HepG2 (cell line): Measurements from ENCODE around the gene GPR162. TPM values are rescaled to one million over a fixed set of nuclear protein-coding genes. Genes with fewer than 3 reads are reported as not detected.
A peak's percentile ranks its signal among the peaks of the same experiment; 100 is the strongest.

Source experiments
- ARID5B ChIP-seq: IDR thresholded peaks from 2 replicates; pipeline ENCODE4 v1.4.0; 2020; ENCODE audit warnings: mild to moderate bottlenecking, missing genetic modification reagents
- GPBP1L1 ChIP-seq: sonication (generic); formaldehyde crosslinking; IDR thresholded peaks from 2 replicates; pipeline ENCODE4 v1.5.0; 2020; ENCODE audit warnings: mild to moderate bottlenecking, missing genetic modification reagents
- HNF4A ChIP-seq: sonication (generic); formaldehyde crosslinking; IDR thresholded peaks from 2 replicates; pipeline ENCODE4 v1.4.0; 2020; ENCODE audit warnings: missing genetic modification reagents
- MTA1 ChIP-seq: sonication (generic); formaldehyde crosslinking; IDR thresholded peaks from 2 replicates; pipeline ENCODE4 v1.4.0; 2020; ENCODE audit warnings: missing genetic modification reagents, mild to moderate bottlenecking, borderline replicate concordance
- MTF1 ChIP-seq: sonication (generic); formaldehyde crosslinking; IDR thresholded peaks from 2 replicates; pipeline ENCODE4 v1.5.0; 2020; ENCODE audit warnings: missing genetic modification reagents
- PHF21A ChIP-seq: sonication (generic); formaldehyde crosslinking; IDR thresholded peaks from 2 replicates; pipeline ENCODE4 v1.5.0; 2020; ENCODE audit warnings: mild to moderate bottlenecking, missing genetic modification reagents
- RBFOX2 ChIP-seq: fragments of 200-400 bp; formaldehyde crosslinking; IDR thresholded peaks from 2 replicates; pipeline ENCODE4 v1.6.1; 2017; ENCODE audit warnings: low read depth, mild to moderate bottlenecking, low read length
- SOX13 ChIP-seq, 3 experiments: fragments of 450-650 bp in 1 of 3; sonication (generic) in 1 of 3; formaldehyde crosslinking in 1 of 3; IDR thresholded peaks in 2 of 3; conservative IDR thresholded peaks in 1 of 3; 2 replicates each; pipeline versions ENCODE4 v1.5.0 to v1.6.1; 2016 to 2020; ENCODE audit warnings: antibody characterized with exemption in 1 of 3, mild to moderate bottlenecking in 1 of 3, missing compliant biosample characterization in 1 of 3, missing genetic modification reagents in 1 of 3, moderate library complexity in 1 of 3
- SRSF4 ChIP-seq: fragments of 200-400 bp; formaldehyde crosslinking; IDR thresholded peaks from one replicate; pipeline ENCODE4 v1.6.1; 2018; ENCODE audit warnings: mild to moderate bottlenecking, low read depth, low read length, moderate library complexity; ENCODE audit not compliant: poor library complexity, severe bottlenecking
- ZNF335 ChIP-seq: sonication (generic); formaldehyde crosslinking; IDR thresholded peaks from 2 replicates; pipeline ENCODE4 v1.4.0; 2020; ENCODE audit warnings: missing genetic modification reagents
- ZNF607 ChIP-seq: sonication (generic); formaldehyde crosslinking; IDR thresholded peaks from 2 replicates; pipeline ENCODE4 v1.5.1; 2020; ENCODE audit warnings: missing genetic modification reagents, mild to moderate bottlenecking, borderline replicate concordance
- ZNF670 ChIP-seq: sonication (generic); formaldehyde crosslinking; IDR thresholded peaks from 2 replicates; pipeline ENCODE4 v1.8.0; 2022; ENCODE audit warnings: mild to moderate bottlenecking, missing genetic modification reagents, borderline replicate concordance
- ZSCAN31 ChIP-seq: sonication (generic); formaldehyde crosslinking; IDR thresholded peaks from 2 replicates; pipeline ENCODE4 v1.5.0; 2020; ENCODE audit warnings: low read depth, mild to moderate bottlenecking, missing genetic modification reagents
- polyA plus RNA-seq, 8 experiments: library from polyadenylated mRNA; depleted of rRNA in 3 of 8; stranded (reverse) in 7 of 8; unstranded in 1 of 8; fragments of >200 nt; fragmentation: Illumina TruSeq in 4 of 8; extraction: Trizol in 4 of 8; gene quantifications; 2 replicates each; pipeline versions ENCODE4 v1.2.1 to v1.2.3, GENCODE V29; 2011 to 2016; ENCODE audit warnings: low read depth in 4 of 8, missing spikeins in 1 of 8, mixed read lengths in 1 of 8; ENCODE audit not compliant: insufficient read depth in 1 of 8
- total RNA-seq, 5 experiments: library from RNA; depleted of rRNA; stranded (reverse); fragments of >200 nt; fragmentation: Illumina TruSeq; extraction: Trizol; gene quantifications; 2 replicates each; pipeline ENCODE4 v1.2.3, GENCODE V29; 2016; ENCODE audit warnings: low read depth in 1 of 5
- TF ChIP-seq, protein P1 (sequence below): sonication (generic); formaldehyde crosslinking; IDR thresholded peaks from 2 replicates; pipeline ENCODE4 v1.5.1; 2020; ENCODE audit warnings: mild to moderate bottlenecking, missing genetic modification reagents, borderline replicate concordance
- TF ChIP-seq, protein P2 (sequence below): sonication (generic); formaldehyde crosslinking; IDR thresholded peaks from 2 replicates; pipeline ENCODE4 v1.5.1; 2020; ENCODE audit warnings: mild to moderate bottlenecking, missing genetic modification reagents, moderate library complexity

The GPR162 gene
- total and polyA plus RNA-seq, 2 of the 13 experiments (the other 11 are each of a cell fraction or from before 2014, with no cell fraction given) = 0.08 TPM; not detected in 1

- TF ChIP-seq PHF21A (CRISPR knock-in tag) (peak; percentile 67; the same call in 1 of the 2 replicates), ZNF335 (no peak), RBFOX2 (no peak), ZSCAN31 (CRISPR knock-in tag) (0 out of 2 replicates have a peak, but pooled peaks have one; percentile 10), ARID5B (CRISPR knock-in tag) (peak; percentile 36; the same call in 1 of the 2 replicates), MTF1 (CRISPR knock-in tag) (peak; percentile 88; the same call in 1 of the 2 replicates), HNF4A (CRISPR knock-in tag) (peak; percentile 89), SOX13 (IDR thresholded peaks at IDR 0.05) (peak; percentile 18; the same call in 1 of the 2 replicates), SOX13 (CRISPR knock-in tag; conservative IDR thresholded peaks at IDR 0.05 in 1 of 2, IDR thresholded peaks at IDR 0.05 in 1 of 2) (no peak), ZNF607 (CRISPR knock-in tag) (0 out of 2 replicates have a peak, but pooled peaks have one; percentile 8), ZNF670 (CRISPR knock-in tag) (no peak), SRSF4 (no peak), MTA1 (CRISPR knock-in tag) (peak; percentile 80), GPBP1L1 (CRISPR knock-in tag) (no peak)
- TF ChIP-seq, protein P1, sequence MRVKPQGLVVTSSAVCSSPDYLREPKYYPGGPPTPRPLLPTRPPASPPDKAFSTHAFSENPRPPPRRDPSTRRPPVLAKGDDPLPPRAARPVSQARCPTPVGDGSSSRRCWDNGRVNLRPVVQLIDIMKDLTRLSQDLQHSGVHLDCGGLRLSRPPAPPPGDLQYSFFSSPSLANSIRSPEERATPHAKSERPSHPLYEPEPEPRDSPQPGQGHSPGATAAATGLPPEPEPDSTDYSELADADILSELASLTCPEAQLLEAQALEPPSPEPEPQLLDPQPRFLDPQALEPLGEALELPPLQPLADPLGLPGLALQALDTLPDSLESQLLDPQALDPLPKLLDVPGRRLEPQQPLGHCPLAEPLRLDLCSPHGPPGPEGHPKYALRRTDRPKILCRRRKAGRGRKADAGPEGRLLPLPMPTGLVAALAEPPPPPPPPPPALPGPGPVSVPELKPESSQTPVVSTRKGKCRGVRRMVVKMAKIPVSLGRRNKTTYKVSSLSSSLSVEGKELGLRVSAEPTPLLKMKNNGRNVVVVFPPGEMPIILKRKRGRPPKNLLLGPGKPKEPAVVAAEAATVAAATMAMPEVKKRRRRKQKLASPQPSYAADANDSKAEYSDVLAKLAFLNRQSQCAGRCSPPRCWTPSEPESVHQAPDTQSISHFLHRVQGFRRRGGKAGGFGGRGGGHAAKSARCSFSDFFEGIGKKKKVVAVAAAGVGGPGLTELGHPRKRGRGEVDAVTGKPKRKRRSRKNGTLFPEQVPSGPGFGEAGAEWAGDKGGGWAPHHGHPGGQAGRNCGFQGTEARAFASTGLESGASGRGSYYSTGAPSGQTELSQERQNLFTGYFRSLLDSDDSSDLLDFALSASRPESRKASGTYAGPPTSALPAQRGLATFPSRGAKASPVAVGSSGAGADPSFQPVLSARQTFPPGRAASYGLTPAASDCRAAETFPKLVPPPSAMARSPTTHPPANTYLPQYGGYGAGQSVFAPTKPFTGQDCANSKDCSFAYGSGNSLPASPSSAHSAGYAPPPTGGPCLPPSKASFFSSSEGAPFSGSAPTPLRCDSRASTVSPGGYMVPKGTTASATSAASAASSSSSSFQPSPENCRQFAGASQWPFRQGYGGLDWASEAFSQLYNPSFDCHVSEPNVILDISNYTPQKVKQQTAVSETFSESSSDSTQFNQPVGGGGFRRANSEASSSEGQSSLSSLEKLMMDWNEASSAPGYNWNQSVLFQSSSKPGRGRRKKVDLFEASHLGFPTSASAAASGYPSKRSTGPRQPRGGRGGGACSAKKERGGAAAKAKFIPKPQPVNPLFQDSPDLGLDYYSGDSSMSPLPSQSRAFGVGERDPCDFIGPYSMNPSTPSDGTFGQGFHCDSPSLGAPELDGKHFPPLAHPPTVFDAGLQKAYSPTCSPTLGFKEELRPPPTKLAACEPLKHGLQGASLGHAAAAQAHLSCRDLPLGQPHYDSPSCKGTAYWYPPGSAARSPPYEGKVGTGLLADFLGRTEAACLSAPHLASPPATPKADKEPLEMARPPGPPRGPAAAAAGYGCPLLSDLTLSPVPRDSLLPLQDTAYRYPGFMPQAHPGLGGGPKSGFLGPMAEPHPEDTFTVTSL (CRISPR knock-in tag) = 0 out of 2 replicates have a peak, but pooled peaks have one; percentile 34
- TF ChIP-seq, protein P2, sequence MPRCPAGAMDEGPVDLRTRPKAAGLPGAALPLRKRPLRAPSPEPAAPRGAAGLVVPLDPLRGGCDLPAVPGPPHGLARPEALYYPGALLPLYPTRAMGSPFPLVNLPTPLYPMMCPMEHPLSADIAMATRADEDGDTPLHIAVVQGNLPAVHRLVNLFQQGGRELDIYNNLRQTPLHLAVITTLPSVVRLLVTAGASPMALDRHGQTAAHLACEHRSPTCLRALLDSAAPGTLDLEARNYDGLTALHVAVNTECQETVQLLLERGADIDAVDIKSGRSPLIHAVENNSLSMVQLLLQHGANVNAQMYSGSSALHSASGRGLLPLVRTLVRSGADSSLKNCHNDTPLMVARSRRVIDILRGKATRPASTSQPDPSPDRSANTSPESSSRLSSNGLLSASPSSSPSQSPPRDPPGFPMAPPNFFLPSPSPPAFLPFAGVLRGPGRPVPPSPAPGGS (CRISPR knock-in tag) = 0 out of 2 replicates have a peak, but pooled peaks have one; percentile 27
Measured at GRCh38 chr12:6779708-6780432, 41.8 kb upstream of the GPR162 start (continued).
